ENCODE results near the gene GLOD4.
"Not testable (repeated sequence)": the region's sequence is repeated elsewhere in the genome, so short reads cannot be mapped to it uniquely, and the experiment has no call there.

The GLOD4 gene

DNA sequence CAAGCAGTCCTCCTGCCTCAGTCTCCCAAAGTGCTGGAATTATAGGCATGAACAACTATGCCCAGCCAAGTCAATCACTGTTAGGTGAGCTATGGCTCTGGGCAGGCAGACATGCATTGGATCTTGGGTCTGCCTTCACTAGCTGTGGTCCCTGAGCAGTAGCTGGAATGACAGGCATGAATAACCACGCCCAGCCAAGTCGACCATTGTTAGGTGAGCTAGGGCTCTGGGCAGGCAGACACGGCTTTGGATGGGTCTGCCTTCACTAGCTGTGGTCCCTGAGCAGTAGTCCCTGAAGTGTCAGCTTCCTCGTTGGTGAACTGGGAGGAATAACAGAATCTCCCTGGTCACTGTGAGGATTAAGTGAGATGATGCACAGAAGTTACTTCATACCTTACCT, 6.5 kb upstream of the GLOD4 start:
- TF ChIP-seq CTCF (IDR thresholded peaks at IDR 0.05; ENCODE audit: borderline replicate concordance, insufficient read depth, low read depth, low read length): no peak
- no peak overlapping the region for H3K4me3 ChIP-seq (ENCODE audit: low read depth, low read length)

DNA sequence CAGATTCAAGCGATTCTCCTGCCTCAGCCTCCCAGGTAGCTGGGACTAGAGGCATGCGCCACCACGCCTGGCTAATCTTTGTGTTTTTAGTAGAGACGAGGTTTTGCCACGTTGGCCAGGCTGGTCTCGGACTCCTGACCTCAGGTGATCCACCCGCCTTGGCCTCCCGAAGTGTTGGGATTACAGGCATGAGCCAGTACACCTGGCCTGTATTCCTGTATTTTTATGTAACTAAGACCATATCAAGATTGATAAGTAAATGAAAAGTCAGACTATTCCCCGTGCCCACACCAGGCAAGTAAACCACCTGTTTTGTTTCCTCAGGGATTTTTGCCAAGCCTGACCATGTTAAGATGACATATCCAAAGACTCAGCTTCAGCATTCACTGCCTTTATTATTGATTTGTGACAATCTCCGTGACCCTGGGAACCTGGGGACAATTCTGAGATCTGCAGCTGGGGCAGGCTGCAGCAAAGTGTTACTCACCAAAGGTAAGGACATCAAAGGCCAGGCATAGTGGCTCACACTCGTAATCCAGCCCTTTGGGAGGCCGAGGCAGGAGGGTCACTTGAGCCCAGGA, 5.7 kb upstream of the GLOD4 start:
- H3K4me3 ChIP-seq (ENCODE audit: low read depth, low read length): no peak overlapping the region
- TF ChIP-seq CTCF (IDR thresholded peaks at IDR 0.05; ENCODE audit: borderline replicate concordance, insufficient read depth, low read depth, low read length): no peak

GRCh38 chr17:785901-786300, 3.8 kb upstream of the GLOD4 start:
- not testable (repeated sequence) for H3K4me3 ChIP-seq (ENCODE audit: low read depth, low read length)

DNA sequence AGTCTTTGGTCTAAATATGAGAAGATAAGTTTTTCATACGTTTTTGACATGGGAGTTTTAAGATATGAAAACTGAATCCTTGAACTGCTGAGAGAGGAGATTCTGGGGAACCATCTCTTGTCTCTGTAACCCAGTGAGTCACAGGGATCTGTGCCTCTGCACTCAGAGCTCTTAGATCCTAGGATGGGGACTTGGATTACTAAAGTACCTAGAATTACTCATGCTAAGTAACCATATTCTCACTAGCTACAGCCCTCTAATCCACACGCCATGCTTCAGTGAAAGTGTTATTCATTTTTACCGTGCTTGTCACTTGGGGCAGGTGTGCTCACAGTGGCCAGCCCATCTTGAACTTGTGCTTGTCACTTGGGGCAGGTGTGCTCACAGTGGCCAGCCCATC, 2.1 kb upstream of the GLOD4 start:
- TF ChIP-seq CTCF (IDR thresholded peaks at IDR 0.05; ENCODE audit: borderline replicate concordance, insufficient read depth, low read depth, low read length): no peak
- no peak overlapping the region for H3K4me3 ChIP-seq (ENCODE audit: low read depth, low read length)

DNA sequence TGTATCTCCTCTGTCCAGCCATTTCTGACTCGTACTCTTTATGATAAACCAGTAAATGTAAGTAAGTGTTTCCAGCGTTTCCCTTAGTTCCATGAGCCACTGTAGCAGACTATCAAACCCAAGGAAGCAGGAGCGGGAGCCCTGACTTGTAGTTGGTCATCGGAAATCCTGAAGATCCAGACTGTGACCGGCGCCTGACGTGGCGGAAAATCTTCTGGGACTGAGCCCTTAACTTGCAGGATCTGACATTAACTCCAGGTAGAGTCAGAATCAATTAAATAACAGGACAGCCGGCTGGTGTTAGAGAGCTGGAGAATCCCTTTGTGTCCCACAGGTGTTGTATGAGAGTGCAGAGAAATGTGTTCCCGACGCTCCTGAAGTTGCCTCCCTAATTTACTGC, 4.0 kb downstream of the GLOD4 start:
- no peak overlapping the region for H3K4me3 ChIP-seq (ENCODE audit: low read depth, low read length)
- no peak for TF ChIP-seq CTCF (IDR thresholded peaks at IDR 0.05; ENCODE audit: borderline replicate concordance, insufficient read depth, low read depth, low read length)

DNA sequence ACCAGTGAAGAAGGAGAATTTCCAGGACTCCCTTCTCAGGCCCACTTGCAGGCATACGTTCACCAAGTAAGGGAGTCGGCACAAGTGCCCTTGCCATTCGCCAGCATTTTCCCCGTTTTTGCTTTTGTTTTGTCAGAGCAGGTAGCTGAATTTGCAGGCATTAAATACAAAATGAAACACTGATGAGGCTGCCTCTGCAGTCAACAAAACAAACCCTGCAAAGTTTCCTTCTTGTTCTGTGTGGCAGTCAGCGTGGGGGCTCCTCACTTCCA, 7.8 kb downstream of the GLOD4 start:
- no peak for TF ChIP-seq CTCF (IDR thresholded peaks at IDR 0.05; ENCODE audit: borderline replicate concordance, insufficient read depth, low read depth, low read length)

DNA sequence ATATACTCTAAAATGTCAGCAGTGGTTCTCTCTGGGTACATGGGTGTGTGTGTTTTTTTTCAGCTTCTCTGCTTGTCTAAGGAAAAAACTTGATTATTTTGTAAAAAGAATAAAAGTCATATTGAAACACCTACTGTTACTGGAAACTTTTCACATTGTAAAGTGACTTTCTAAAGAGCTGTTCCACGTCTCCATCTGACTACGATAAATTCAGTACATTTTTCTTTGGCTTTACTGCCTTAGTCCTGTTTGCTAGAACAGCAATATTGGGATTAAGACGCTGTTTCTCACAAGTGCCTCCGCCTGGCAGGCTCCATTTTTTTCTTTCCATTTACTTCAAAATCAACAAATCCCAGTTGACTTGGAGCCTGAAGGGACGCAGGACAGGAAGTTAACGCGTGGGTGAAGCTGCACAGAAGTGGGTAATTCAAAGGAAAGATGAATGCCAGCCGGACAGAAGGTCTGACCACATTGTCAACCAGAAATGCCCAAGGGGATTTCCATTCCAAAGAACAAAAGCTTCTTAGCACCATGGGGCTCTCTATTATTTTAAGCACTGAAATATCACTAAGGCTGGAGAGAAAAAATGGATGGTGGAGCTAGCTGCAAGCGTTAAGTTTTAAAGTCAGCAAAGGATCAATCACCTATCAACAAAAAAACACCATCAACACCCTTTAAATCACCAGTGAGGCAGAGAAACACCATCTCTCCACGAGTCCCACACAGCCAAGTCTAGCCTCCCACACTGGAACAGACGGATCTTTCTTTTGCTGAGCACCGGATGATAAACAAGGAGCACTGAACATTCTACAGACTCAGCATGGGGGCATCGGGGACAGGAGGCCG, 8.4 kb downstream of the GLOD4 start:
- TF ChIP-seq CTCF (IDR thresholded peaks at IDR 0.05; ENCODE audit: borderline replicate concordance, insufficient read depth, low read depth, low read length): no peak
- no peak overlapping the region for H3K4me3 ChIP-seq (ENCODE audit: low read depth, low read length)

More for the DNA sequence above, 7.8 kb downstream of the GLOD4 start:
- no peak overlapping the region for H3K4me3 ChIP-seq (ENCODE audit: low read depth, low read length)
